Smooth muscle cell (in vitro differentiated cells): Measurements from ENCODE around the gene CD247. TPM values are rescaled to one million over a fixed set of nuclear protein-coding genes. Genes with fewer than 3 reads are reported as not detected.

Experiments
- DNase-seq: peaks from one replicate; lab custom pipeline; 2025; ENCODE audit not compliant: unreplicated experiment; lab: John Stamatoyannopoulos, UW
- H2AFZ ChIP-seq: fragments of 200-600 bp; sonication (generic); 2 replicates; pipeline ENCODE4 v1.6.0; 2016; ENCODE audit warnings: antibody characterized with exemption, low read depth, mild to moderate bottlenecking
- H3F3A ChIP-seq: fragments of 200-600 bp; sonication (generic); 2 replicates; pipeline ENCODE4 v1.6.0; 2017; ENCODE audit warnings: antibody characterized with exemption, low read depth
- H3K27ac ChIP-seq: fragments of 200-600 bp; sonication (generic); 2 replicates; pipeline ENCODE4 v1.5.1; 2016; ENCODE audit warnings: low read depth, mild to moderate bottlenecking
- H3K27me3 ChIP-seq: fragments of 200-600 bp; sonication (generic); 2 replicates; pipeline ENCODE4 v1.6.1; 2016; ENCODE audit warnings: low read depth, mild to moderate bottlenecking
- H3K36me3 ChIP-seq: fragments of 200-600 bp; sonication (generic); 2 replicates; pipeline ENCODE4 v1.5.1; 2016; ENCODE audit warnings: low read depth
- H3K4me1 ChIP-seq: fragments of 200-600 bp; sonication (generic); 2 replicates; pipeline ENCODE4 v1.5.1; 2016; ENCODE audit warnings: low read depth
- H3K4me2 ChIP-seq: fragments of 200-600 bp; sonication (generic); 2 replicates; pipeline ENCODE4 v1.6.0; 2016; ENCODE audit warnings: mild to moderate bottlenecking
- H3K4me3 ChIP-seq: fragments of 200-600 bp; sonication (generic); 2 replicates; pipeline ENCODE4 v1.5.1; 2016; ENCODE audit warnings: mild to moderate bottlenecking
- H3K79me2 ChIP-seq: fragments of 200-600 bp; sonication (generic); 2 replicates; pipeline ENCODE4 v1.6.0; 2016; ENCODE audit warnings: low read depth, mild to moderate bottlenecking
- H3K9ac ChIP-seq: fragments of 200-600 bp; sonication (generic); 2 replicates; pipeline ENCODE4 v1.6.0; 2016; ENCODE audit warnings: low read depth
- H3K9me3 ChIP-seq: fragments of 200-600 bp; sonication (generic); replicated peaks from 2 replicates; pipeline ENCODE4 v1.5.1; 2016; ENCODE audit warnings: low read depth
- H4K20me1 ChIP-seq: fragments of 200-600 bp; sonication (generic); 2 replicates; pipeline ENCODE4 v1.6.0; 2016; ENCODE audit warnings: low read depth
- WGBS: methylation state at CpG from one replicate; pipeline ENCODE4 v1.1.7; 2016; ENCODE audit warnings: low lambda C conversion rate; 5-methylcytosine and 5-hydroxymethylcytosine counted together
- polyA plus RNA-seq: library from polyadenylated mRNA; unstranded; fragments of >200 nt; fragmentation: Nextera tagmentation; extraction: Ambion mirVana; gene quantifications from 2 replicates; pipeline ENCODE4 v1.2.1, GENCODE V29; 2016
- total RNA-seq: library from RNA; depleted of rRNA; stranded (reverse); fragments of >200 nt; gene quantifications from 2 replicates; pipeline ENCODE4 v1.2.3, GENCODE V29; 2014
- TF ChIP-seq, protein P1 (sequence below): fragments of 200-600 bp; sonication (generic); IDR thresholded peaks from 2 replicates; pipeline ENCODE4 v1.5.1; 2017; ENCODE audit warnings: borderline replicate concordance, mild to moderate bottlenecking, antibody characterized with exemption; ENCODE audit not compliant: insufficient read depth, poor library complexity, severe bottlenecking

CD247 gene
- total and polyA plus RNA-seq, 2 experiments from 2014 or later, result 0.13 TPM; not detected in 1

DNA sequence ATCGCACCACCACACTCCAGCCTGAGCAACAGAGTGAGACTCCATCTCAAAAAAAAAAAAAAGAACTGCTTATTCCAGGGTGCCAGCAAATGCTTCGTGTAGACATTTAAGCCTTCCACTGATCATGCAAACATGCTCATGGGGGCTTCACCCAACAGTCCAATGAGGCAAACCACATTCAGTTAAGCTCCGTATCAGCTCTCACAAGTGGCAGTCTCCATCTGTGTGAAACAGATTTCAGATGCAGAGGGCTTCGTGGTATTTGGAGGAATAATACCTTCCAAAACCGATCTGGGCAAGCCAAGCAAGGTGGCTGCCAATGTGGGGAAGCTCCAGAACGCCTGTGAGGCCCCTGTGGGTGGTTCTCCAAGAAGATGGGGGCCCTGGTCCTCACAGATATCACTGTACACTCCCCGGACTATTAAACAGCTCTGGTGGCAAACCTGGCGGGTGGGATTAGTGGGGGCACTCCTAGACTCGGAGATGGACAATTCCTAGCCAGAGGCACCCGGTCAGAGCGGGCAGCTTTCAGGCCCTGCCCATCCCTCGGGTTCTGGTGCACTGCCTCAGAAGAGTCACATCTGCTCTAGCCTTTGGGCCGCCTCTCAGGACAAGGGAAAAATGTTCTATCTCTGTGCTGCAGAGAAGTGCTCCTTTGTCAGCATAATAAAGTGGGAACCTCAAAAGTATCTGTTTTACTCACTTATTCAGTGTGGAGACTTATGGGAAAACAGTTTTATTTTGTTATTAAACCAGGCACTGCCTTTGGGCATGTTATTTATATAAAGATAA is 25.1 kb upstream of the CD247 start:
- TF ChIP-seq, protein P1, sequence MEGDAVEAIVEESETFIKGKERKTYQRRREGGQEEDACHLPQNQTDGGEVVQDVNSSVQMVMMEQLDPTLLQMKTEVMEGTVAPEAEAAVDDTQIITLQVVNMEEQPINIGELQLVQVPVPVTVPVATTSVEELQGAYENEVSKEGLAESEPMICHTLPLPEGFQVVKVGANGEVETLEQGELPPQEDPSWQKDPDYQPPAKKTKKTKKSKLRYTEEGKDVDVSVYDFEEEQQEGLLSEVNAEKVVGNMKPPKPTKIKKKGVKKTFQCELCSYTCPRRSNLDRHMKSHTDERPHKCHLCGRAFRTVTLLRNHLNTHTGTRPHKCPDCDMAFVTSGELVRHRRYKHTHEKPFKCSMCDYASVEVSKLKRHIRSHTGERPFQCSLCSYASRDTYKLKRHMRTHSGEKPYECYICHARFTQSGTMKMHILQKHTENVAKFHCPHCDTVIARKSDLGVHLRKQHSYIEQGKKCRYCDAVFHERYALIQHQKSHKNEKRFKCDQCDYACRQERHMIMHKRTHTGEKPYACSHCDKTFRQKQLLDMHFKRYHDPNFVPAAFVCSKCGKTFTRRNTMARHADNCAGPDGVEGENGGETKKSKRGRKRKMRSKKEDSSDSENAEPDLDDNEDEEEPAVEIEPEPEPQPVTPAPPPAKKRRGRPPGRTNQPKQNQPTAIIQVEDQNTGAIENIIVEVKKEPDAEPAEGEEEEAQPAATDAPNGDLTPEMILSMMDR, result no peak
- H2AFZ ChIP-seq, result no peak overlapping the region
- no peak for DNase-seq
- peaks cover 2% of the 10 kb centered on the region for H3K4me1 ChIP-seq
- H3K4me3 ChIP-seq, result no peak overlapping the region
- WGBS, result 93% methylated on average over 13 of the region's 13 CpGs
- H3K9me3 ChIP-seq, result no peaks in the 10 kb centered on the region
- H3K36me3 ChIP-seq, result no peaks in the 10 kb centered on the region
- H4K20me1 ChIP-seq, result no peaks in the 10 kb centered on the region
- H3K4me2 ChIP-seq, result no peak overlapping the region
- H3K27ac ChIP-seq, result no peak overlapping the region
- H3F3A ChIP-seq, result no peaks in the 10 kb centered on the region
- H3K27me3 ChIP-seq, result no peaks in the 10 kb centered on the region
- H3K9ac ChIP-seq, result no peak overlapping the region
- H3K79me2 ChIP-seq, result no peaks in the 10 kb centered on the region

DNA sequence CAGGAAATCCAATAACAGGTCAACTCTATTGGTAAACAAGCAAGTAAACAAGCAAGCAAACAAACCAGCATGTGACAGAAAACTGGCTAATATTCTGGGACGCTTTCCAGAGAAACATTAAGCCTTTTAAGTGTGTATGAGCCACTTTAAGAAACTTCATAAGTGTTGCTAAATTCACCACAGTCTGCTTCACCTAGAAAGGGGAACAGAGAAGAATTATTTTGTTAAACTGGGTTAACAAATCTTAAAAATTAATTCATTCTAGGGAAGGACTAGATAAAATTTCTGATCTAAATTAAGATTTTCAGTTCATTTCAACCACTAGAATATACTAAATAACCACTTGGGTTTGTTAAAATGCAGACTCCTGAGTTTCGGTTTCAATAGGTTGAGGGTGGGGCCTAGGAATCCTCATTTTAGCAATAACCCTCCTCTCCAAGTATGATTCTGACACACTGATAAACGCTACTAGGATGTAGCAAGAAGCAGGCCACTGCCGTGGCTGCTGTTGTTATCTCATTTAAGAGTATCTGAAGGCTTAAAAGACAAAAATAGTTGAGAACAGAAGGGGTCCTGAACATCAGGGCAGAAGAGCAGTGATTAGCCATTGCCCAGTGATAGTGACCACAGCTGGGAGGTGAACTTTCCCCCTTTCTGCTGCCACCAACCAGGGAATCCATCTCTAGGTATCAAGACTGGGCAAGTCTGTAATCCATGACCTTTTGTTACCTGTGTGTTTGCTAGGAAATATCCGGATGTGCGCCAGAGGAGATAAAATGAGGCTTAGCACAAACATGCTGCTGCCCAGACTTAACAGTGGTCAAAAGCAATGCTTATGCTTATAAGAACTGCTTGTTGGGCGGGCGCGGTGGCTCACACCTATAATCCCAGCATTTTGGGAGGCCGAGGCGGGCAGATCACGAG is 24.0 kb upstream of the CD247 start:
- Histone ChIP-seq H3K79me2 (no peaks in the 10 kb centered on the region), H3K9ac (no peak overlapping the region), H2AFZ (no peak overlapping the region), H3K4me2 (no peak overlapping the region), H3K27me3 (no peaks in the 10 kb centered on the region), H3F3A (no peaks in the 10 kb centered on the region), H3K9me3 (no peaks in the 10 kb centered on the region), H3K4me1 (no peaks in the 10 kb centered on the region), H3K4me3 (no peak overlapping the region), H3K27ac (no peak overlapping the region), H3K36me3 (no peaks in the 10 kb centered on the region), H4K20me1 (no peaks in the 10 kb centered on the region)
- WGBS, result 89% methylated on average over 12 of the region's 12 CpGs
- DNase-seq, result no peak
- TF ChIP-seq, protein P1, result no peak

DNA sequence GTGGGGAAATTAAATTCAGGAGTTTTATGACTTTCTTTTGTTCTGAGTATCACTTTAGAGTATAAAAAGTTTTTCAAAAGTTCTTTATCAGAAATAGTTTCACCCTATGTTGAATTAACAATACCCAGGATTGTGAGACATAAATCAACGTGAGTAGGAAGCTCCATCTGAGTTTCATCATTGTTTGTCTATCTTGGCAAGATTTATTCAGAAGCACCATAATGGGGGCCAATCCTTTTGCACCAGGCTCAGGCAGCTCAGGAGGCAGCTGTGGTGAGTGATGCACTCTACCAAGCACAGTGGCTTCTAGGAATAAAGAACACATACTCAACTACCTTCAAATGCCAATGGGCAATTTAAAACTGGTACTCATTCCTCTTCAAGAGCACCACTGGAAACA is 23.3 kb upstream of the CD247 start:
- H3K4me1 ChIP-seq, result no peaks in the 10 kb centered on the region
- no peaks in the 10 kb centered on the region for H3K36me3 ChIP-seq
- no peak overlapping the region for H3K4me2 ChIP-seq
- H3K9me3 ChIP-seq, result no peaks in the 10 kb centered on the region
- TF ChIP-seq, protein P1, result no peak
- DNase-seq, result no peak
- no peaks in the 10 kb centered on the region for H3K79me2 ChIP-seq
- no peak overlapping the region for H3K27ac ChIP-seq
- H3K27me3 ChIP-seq, result no peaks in the 10 kb centered on the region
- H2AFZ ChIP-seq, result no peak overlapping the region
- no peaks in the 10 kb centered on the region for H3F3A ChIP-seq
- no peak overlapping the region for H3K9ac ChIP-seq
- no peak overlapping the region for H3K4me3 ChIP-seq
- no peaks in the 10 kb centered on the region for H4K20me1 ChIP-seq
- 0% methylated on average over 1 of the region's 1 CpG for WGBS
